Lung (tissue), 12 donors: ENCODE data around the gene RALGAPA2. TPM values are rescaled to one million over a fixed set of nuclear protein-coding genes. Genes with fewer than 3 reads are reported as not detected.
A peak's percentile ranks its signal among the peaks of the same experiment; 100 is the strongest.

Source experiments
- ATAC-seq: fragments of 200-7000 bp; cut with Tn5 transposase; one replicate; pipeline ENCODE4 v1.9.1; 2020; ENCODE audit warnings: moderate number of reproducible peaks; ENCODE audit not compliant: insufficient read depth, low FRiP score
- DNase-seq, 3 donors: peaks; one replicate each; pipeline ENCODE4 v3.0.0-alpha.2; 2013 to 2017
- H3K27ac ChIP-seq, 2 donors: one replicate each; pipeline ENCODE4 v1.5.1; 2013; ENCODE audit warnings: mild to moderate bottlenecking in 2 of 2, moderate library complexity in 2 of 2, control low read depth in 1 of 2, inconsistent platforms in 1 of 2, low read depth in 1 of 2, low read length in 1 of 2
- H3K27me3 ChIP-seq, 3 donors: one replicate each; pipeline ENCODE4 v1.5.1; 2013; ENCODE audit warnings: low read length in 2 of 3; ENCODE audit not compliant: control insufficient read depth in 3 of 3, insufficient read depth in 3 of 3
- H3K36me3 ChIP-seq, 4 donors: one replicate each; pipeline ENCODE4 v1.5.1; 2013; ENCODE audit warnings: low read length in 4 of 4, mild to moderate bottlenecking in 1 of 4, moderate library complexity in 1 of 4; ENCODE audit not compliant: control insufficient read depth in 4 of 4, insufficient read depth in 4 of 4
- H3K4me1 ChIP-seq, 5 donors: one replicate each; pipeline ENCODE4 v1.5.1; 2013; ENCODE audit warnings: low read length in 5 of 5, mild to moderate bottlenecking in 2 of 5, moderate library complexity in 1 of 5; ENCODE audit not compliant: control insufficient read depth in 5 of 5, insufficient read depth in 5 of 5
- H3K4me3 ChIP-seq: one replicate; pipeline ENCODE4 v1.5.1; 2013; ENCODE audit warnings: mild to moderate bottlenecking, control low read depth, moderate library complexity
- H3K9ac ChIP-seq, 2 donors: one replicate each; pipeline ENCODE4 v1.5.1; 2013; ENCODE audit warnings: low read length in 2 of 2, control low read depth in 1 of 2; ENCODE audit not compliant: insufficient read depth in 1 of 2
- H3K9me3 ChIP-seq, 4 donors: one replicate each; pipeline ENCODE4 v1.5.1; 2013; ENCODE audit warnings: low read length in 3 of 4, mild to moderate bottlenecking in 1 of 4, moderate library complexity in 1 of 4; ENCODE audit not compliant: control insufficient read depth in 4 of 4, insufficient read depth in 3 of 4
- CTCF ChIP-seq: IDR thresholded peaks from 2 replicates; pipeline ENCODE4 v1.5.1; 2012; ENCODE audit warnings: mild to moderate bottlenecking; ENCODE audit errors: control extremely low read depth, extremely low read depth
- WGBS, 2 donors: extraction: QIAGEN DNeasy Blood & Tissue Kit; methylation state at CpG; one replicate each; pipeline ENCODE4 v1.1.7; 2013; 5-methylcytosine and 5-hydroxymethylcytosine counted together
- polyA plus RNA-seq, 2 donors: library from polyadenylated mRNA; stranded (reverse); fragments of 200-250 nt; gene quantifications; one replicate each; pipeline ENCODE4 v1.2.1, GENCODE V29; 2013
- total RNA-seq, 2 donors: library from RNA; depleted of rRNA in 1 of 2; stranded (reverse); fragments of >200 nt in 1 of 2; gene quantifications; one replicate each; pipeline ENCODE4 v1.2.1, GENCODE V29; 2014 to 2021
- donor health status: control.
- donor health status: control.
- donor health status: Bipolar disorder and iron deficiency.
- donor health status: healthy.
- donor health status: DM: yes; HTN: yes; CAD: no.

Gene RALGAPA2
- total and polyA plus RNA-seq, 4 donors = 12.1 to 83.4 (median 55.6) TPM

- WGBS, 2 donors = 91 to 93% methylated on average over 4 of the region's 4 CpGs
- Histone ChIP-seq H3K9ac (no peak overlapping the region), H3K36me3 (peaks cover 3 to 15% (median 10%) of the 10 kb centered on the region in 4 donors), H3K4me1 (peaks cover 0 to 5% (median 0%) of the 10 kb centered on the region in 5 donors), H3K27ac (no peak overlapping the region), H3K9me3 (no peaks in the 10 kb centered on the region), H3K27me3 (no peaks in the 10 kb centered on the region), H3K4me3 (no peak overlapping the region)
- no peak for TF ChIP-seq CTCF
- no peak for ATAC-seq
- no peak for DNase-seq
Measured at GRCh38 chr20:20604357-20604756, 108.1 kb downstream of the RALGAPA2 start.

GRCh38 chr20:20603339-20603990, 109.0 kb downstream of the RALGAPA2 start:
- H3K4me1 ChIP-seq = peaks cover 0 to 12% (median 2%) of the 10 kb centered on the region in 5 donors
- H3K4me3 ChIP-seq = no peak overlapping the region
- H3K9me3 ChIP-seq = no peaks in the 10 kb centered on the region
- TF ChIP-seq CTCF = no peak
- WGBS, 2 donors = 68 to 87% methylated on average over 5 of the region's 5 CpGs
- H3K27ac ChIP-seq = no peak overlapping the region
- peaks cover 4 to 15% (median 11%) of the 10 kb centered on the region in 4 donors for H3K36me3 ChIP-seq
- ATAC-seq (peak; percentile 53), DNase-seq (peak in 1 of 3 donors; percentile 22)
- H3K9ac ChIP-seq = no peak overlapping the region
- no peaks in the 10 kb centered on the region for H3K27me3 ChIP-seq

GRCh38 chr20:20597966-20598365, 114.5 kb downstream of the RALGAPA2 start:
- Histone ChIP-seq H3K36me3 (peaks cover 0 to 10% (median 8%) of the 10 kb centered on the region in 4 donors), H3K9ac (no peak overlapping the region), H3K4me1 (peaks cover 0 to 58% (median 13%) of the 10 kb centered on the region in 5 donors), H3K27ac (no peak overlapping the region), H3K27me3 (no peaks in the 10 kb centered on the region), H3K9me3 (no peaks in the 10 kb centered on the region), H3K4me3 (no peak overlapping the region)
- ATAC-seq = no peak
- WGBS, 2 donors = 83 to 86% methylated on average over 2 of the region's 2 CpGs
- peak in 2 of 3 donors; percentile 83 to 88 for DNase-seq
- TF ChIP-seq CTCF = no peak
